GM12878 (cell line): ENCODE data around the gene NCAPD2. TPM values are rescaled to one million over a fixed set of nuclear protein-coding genes. Genes with fewer than 3 reads are reported as not detected.

Experiments
- ATF2 ChIP-seq: IDR thresholded peaks from 2 replicates; pipeline ENCODE4 v1.6.1; 2012; ENCODE audit warnings: low read length, inconsistent platforms
- BRCA1 ChIP-seq: IDR thresholded peaks from 2 replicates; pipeline ENCODE4 v1.6.1; 2011; ENCODE audit warnings: low read depth, low read length, improper control_type of control experiment
- E4F1 ChIP-seq: fragments of 450-650 bp; IDR thresholded peaks from 2 replicates; pipeline ENCODE4 v1.6.1; 2018; ENCODE audit warnings: borderline replicate concordance, mild to moderate bottlenecking; ENCODE audit not compliant: partially characterized antibody
- HDAC2 ChIP-seq: fragments of 200-600 bp; sonication (generic); IDR thresholded peaks from 2 replicates; pipeline ENCODE4 v1.6.1; 2017
- MXI1 ChIP-seq: fragments of 150-350 bp; IDR thresholded peaks from 2 replicates; pipeline ENCODE4 v1.6.1; 2011; ENCODE audit warnings: low read depth, mild to moderate bottlenecking, inconsistent platforms, low read length, improper control_type of control experiment
- NFXL1 ChIP-seq: fragments of 450-650 bp; IDR thresholded peaks from 2 replicates; pipeline ENCODE4 v1.6.1; 2017; ENCODE audit warnings: antibody characterized with exemption, mild to moderate bottlenecking, borderline replicate concordance
- POU2F2 ChIP-seq: IDR thresholded peaks from 3 replicates; pipeline ENCODE4 v1.6.1; 2011; ENCODE audit warnings: low read depth, mild to moderate bottlenecking, low read length, borderline replicate concordance
- RAD51 ChIP-seq: fragments of 450-650 bp; IDR thresholded peaks from 2 replicates; pipeline ENCODE4 v1.6.1; 2016; ENCODE audit warnings: moderate library complexity, mild to moderate bottlenecking, inconsistent platforms
- REST ChIP-seq: IDR thresholded peaks from 2 replicates; pipeline ENCODE4 v1.6.1; 2012; ENCODE audit warnings: mild to moderate bottlenecking, low read depth, low read length
- SUPT20H ChIP-seq: IDR thresholded peaks from 2 replicates; pipeline ENCODE4 v1.6.1; 2011; ENCODE audit warnings: low read depth, mild to moderate bottlenecking, low read length, moderate library complexity, borderline replicate concordance; ENCODE audit not compliant: control insufficient read depth
- ZBTB33 ChIP-seq: fragments of 450-650 bp; IDR thresholded peaks from 2 replicates; pipeline ENCODE4 v1.6.1; 2017; ENCODE audit warnings: mild to moderate bottlenecking
- ZNF687 ChIP-seq: fragments of 450-650 bp; IDR thresholded peaks from 2 replicates; pipeline ENCODE4 v1.6.1; 2017; ENCODE audit warnings: mild to moderate bottlenecking, moderate library complexity
- polyA plus RNA-seq, 11 experiments: library from polyadenylated mRNA; depleted of rRNA in 4 of 11; unstranded in 6 of 11; stranded (reverse) in 5 of 11; fragments of >200 nt; fragmentation: Nextera tagmentation in 4 of 11; fragmentation: Illumina TruSeq in 1 of 11; extraction: Ambion mirVana in 4 of 11; extraction: Trizol in 1 of 11; gene quantifications; 1 replicate in 1 of 11; 2 replicates in 10 of 11; pipeline versions ENCODE4 v1.2.1 to v1.2.3, GENCODE V29; 2011 to 2016; ENCODE audit warnings: inconsistent platforms in 2 of 11, missing spikeins in 2 of 11, low read depth in 1 of 11
- total RNA-seq, 4 experiments: library from RNA; depleted of rRNA in 3 of 4; stranded (reverse); fragments of >200 nt in 3 of 4; fragmentation: Illumina TruSeq in 1 of 4; extraction: Trizol in 1 of 4; gene quantifications; 2 replicates each; pipeline versions ENCODE4 v1.2.1 to v1.2.3, GENCODE V29; 2013 to 2021
- TF ChIP-seq, protein P1 (sequence below): IDR thresholded peaks from 2 replicates; pipeline ENCODE4 v1.6.1; 2012; ENCODE audit warnings: low read depth, low read length, improper control_type of control experiment

NCAPD2 gene
- total and polyA plus RNA-seq, 10 of the 15 experiments (the other 5 are each of a cell fraction or from before 2014, with no cell fraction given): 24.2 to 160 (median 110) TPM

DNA sequence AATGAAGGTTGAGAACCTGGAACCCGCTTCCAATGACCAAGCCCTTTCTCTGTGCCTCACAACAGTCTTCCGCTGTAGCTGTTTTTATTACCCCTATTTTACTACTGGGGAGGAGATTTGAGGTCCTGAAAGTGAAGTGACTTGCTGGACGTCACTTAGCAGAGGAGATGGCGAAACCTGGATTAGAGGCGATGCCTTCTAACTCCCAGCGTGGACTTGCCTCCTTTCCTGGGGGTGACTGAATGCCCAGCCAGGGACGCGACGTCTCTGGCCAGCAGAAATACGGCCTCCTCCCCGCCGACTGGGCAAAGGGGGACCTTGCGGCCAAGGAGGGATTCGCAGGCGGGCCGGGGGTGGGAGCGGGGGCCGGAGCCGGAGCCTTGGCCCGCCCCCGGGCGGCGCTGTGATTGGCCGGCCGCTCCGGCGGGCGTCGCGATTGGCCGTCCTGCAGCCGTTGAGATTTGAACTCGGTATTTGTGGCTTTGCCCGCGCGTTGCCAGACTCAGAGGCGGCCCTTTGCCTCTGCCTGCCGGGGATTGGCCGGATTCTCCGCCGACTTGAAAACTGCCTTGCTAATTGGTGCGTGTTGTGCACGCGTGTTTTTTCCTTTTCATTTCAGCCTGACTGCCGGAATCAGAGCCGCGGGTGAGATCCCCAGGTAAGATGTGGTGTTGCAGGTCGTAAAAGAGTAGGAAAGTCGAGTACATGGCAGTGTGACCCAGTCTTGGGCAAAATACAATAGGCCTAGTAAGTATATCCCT, at the start of gene NCAPD2 (continued):
- TF ChIP-seq ZBTB33 (no peak), REST (no peak), ZNF687 (peak; percentile 38; the same call in 1 of the 2 replicates), NFXL1 (no peak), E4F1 (peak; percentile 66), ATF2 (no peak; the same call in 1 of the 2 replicates), POU2F2 (peak; percentile 29; the same call in 2 of the 3 replicates), MXI1 (peak; percentile 96), BRCA1 (no peak), RAD51 (no peak), HDAC2 (0 out of 2 replicates have a peak, but pooled peaks have one; percentile 19), SUPT20H (no peak)
- TF ChIP-seq, protein P1, sequence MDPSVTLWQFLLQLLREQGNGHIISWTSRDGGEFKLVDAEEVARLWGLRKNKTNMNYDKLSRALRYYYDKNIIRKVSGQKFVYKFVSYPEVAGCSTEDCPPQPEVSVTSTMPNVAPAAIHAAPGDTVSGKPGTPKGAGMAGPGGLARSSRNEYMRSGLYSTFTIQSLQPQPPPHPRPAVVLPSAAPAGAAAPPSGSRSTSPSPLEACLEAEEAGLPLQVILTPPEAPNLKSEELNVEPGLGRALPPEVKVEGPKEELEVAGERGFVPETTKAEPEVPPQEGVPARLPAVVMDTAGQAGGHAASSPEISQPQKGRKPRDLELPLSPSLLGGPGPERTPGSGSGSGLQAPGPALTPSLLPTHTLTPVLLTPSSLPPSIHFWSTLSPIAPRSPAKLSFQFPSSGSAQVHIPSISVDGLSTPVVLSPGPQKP: 0 out of 2 replicates have a peak, but pooled peaks have one; percentile 5
